ENCODE measurements around the gene UBE2G1.

Gene UBE2G1

DNA sequence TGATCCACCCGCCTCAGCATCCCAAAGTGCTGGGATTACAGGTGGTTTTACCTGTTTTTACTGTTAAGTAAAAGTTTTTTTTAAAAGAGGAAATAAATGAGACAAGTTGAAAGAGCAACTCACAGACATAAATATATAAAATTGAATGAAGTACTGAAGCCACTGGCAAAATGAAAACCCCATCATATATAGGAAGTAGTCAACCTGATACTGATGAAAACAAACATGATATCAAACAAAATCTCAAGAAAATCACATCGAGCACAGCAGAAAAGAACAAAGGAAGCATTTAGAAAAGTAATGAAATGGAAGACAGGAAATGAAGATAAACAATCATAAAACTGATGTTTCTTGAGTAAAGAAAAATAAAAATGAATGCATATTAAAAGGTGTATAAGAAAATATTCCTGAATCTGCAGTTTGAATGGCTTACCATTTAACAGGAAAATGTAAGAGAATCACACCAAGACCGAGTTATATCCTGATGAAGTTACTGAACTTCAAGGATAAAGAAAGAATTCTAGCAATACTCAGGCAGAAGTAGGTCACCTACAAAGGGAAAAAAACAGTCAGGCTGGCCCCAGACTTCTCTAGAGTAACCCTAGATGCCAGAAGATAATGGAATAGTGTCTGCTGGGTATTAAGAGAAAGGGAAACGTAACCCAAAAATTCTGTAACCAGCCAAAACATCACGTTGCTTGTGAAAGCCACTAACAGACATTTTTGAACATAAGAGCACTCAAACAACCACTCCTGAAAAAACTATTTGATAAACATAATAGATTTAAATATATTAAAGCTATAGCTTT is 31.5 kb downstream of the UBE2G1 start:
- TF ChIP-seq RAD21 (IDR thresholded peaks at IDR 0.05; ENCODE audit: low read depth) (no peak), ZBTB7A (IDR thresholded peaks at IDR 0.05; ENCODE audit: low read depth) (no peak), TAF1 (IDR thresholded peaks at IDR 0.05; ENCODE audit: low read depth) (no peak), TCF12 (IDR thresholded peaks at IDR 0.05; ENCODE audit: low read depth) (no peak), TEAD4 (IDR thresholded peaks at IDR 0.05) (no peak), CREB1 (IDR thresholded peaks at IDR 0.05; ENCODE audit: low read depth) (no peak)

DNA sequence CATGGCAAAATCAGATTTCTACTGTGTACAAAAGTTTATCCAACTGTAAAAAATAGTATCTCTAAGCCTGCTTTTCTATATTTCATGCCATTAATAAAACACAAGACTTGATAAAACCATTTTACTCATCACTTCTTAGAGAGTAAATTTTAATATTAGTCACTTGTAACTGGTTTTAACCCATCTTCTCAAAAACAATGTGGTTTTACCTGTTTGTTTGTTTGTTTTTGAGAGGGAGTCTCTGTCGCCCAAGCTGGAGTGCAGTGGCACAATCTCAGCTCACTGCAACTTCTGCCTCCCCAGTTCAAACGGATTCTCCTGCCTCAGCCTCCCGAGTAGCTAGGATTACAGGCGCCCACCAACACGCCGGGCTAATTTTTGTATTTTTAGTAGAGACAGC is 32.1 kb downstream of the UBE2G1 start:
- TF ChIP-seq, protein P1, sequence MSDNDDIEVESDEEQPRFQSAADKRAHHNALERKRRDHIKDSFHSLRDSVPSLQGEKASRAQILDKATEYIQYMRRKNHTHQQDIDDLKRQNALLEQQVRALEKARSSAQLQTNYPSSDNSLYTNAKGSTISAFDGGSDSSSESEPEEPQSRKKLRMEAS (IDR thresholded peaks at IDR 0.05): no peak
- no peak for TF ChIP-seq FOXM1 (IDR thresholded peaks at IDR 0.05; ENCODE audit: borderline replicate concordance, low read depth)
- TF ChIP-seq CEBPB (IDR thresholded peaks at IDR 0.05): no peak
- TF ChIP-seq, protein P2, sequence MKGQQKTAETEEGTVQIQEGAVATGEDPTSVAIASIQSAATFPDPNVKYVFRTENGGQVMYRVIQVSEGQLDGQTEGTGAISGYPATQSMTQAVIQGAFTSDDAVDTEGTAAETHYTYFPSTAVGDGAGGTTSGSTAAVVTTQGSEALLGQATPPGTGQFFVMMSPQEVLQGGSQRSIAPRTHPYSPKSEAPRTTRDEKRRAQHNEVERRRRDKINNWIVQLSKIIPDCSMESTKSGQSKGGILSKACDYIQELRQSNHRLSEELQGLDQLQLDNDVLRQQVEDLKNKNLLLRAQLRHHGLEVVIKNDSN (IDR thresholded peaks at IDR 0.05): no peak
- TF ChIP-seq CREB1 (IDR thresholded peaks at IDR 0.05; ENCODE audit: low read depth): no peak
- TF ChIP-seq TEAD4 (IDR thresholded peaks at IDR 0.05): no peak
- no peak for TF ChIP-seq TAF1 (IDR thresholded peaks at IDR 0.05; ENCODE audit: low read depth)
- no peak for TF ChIP-seq TCF12 (IDR thresholded peaks at IDR 0.05; ENCODE audit: low read depth)
- no peak for TF ChIP-seq EGR1 (IDR thresholded peaks at IDR 0.05)

DNA sequence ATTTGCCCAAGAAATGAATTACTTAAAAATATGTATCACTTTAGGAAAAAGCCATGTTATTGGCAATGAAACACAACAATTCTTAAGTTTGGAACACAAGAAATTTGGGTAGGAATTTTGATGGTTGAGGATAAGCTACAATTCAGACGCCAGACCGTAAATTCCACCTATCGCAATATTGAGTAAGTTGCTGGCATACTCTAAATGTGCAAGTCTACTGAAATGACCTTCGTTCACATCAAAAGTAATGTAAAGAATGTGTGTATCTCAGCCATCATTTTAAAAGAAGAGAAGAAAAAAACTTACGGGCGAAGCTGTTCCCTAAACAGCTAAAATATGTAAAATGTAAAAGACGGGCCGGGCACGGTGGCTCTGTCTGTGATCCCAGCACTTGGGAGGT is 33.4 kb downstream of the UBE2G1 start:
- TF ChIP-seq TCF12 (IDR thresholded peaks at IDR 0.05; ENCODE audit: low read depth) (no peak), ZBTB7A (IDR thresholded peaks at IDR 0.05; ENCODE audit: low read depth) (no peak), FOXM1 (IDR thresholded peaks at IDR 0.05; ENCODE audit: borderline replicate concordance, low read depth) (no peak), YY1 (IDR thresholded peaks at IDR 0.05; ENCODE audit: low read depth) (no peak), EP300 (IDR thresholded peaks at IDR 0.05; ENCODE audit: borderline replicate concordance) (no peak), RAD21 (IDR thresholded peaks at IDR 0.05; ENCODE audit: low read depth) (no peak), NFIC (IDR thresholded peaks at IDR 0.05) (no peak), TEAD4 (IDR thresholded peaks at IDR 0.05) (no peak)
- TF ChIP-seq, protein P1 (IDR thresholded peaks at IDR 0.05): no peak
- TF ChIP-seq, protein P2 (IDR thresholded peaks at IDR 0.05): no peak

DNA sequence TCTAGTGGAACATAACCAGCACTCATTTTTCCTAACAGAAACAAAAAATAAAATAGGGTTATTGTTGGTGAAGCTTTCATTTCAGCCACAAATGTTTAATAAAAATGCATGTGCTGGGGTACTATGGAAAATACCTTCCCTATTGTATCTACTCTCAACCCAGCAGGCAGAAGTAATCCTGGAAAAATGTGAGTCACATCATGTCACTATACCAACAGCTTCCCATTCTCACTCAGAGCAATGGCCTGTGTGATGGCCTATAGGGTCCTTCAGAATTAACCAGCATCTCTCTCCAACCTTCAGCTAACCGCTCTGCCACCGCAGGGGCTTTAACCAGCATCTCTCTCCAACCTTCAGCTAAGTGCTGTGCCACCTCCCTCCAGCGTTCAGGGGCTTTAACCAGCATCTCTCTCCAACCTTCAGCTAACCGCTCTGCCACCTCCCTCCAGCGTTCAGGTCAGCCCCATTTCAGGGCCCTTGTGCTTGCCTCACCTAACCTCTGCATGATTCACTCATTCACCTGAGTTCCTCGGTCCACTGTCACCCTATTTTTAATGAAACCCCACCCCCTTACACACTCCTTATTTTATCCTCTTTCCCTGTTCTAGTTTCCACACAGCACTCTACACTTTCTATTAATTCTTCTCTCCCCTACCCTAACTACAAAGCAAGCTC is 34.0 kb downstream of the UBE2G1 start:
- TF ChIP-seq, protein P3, sequence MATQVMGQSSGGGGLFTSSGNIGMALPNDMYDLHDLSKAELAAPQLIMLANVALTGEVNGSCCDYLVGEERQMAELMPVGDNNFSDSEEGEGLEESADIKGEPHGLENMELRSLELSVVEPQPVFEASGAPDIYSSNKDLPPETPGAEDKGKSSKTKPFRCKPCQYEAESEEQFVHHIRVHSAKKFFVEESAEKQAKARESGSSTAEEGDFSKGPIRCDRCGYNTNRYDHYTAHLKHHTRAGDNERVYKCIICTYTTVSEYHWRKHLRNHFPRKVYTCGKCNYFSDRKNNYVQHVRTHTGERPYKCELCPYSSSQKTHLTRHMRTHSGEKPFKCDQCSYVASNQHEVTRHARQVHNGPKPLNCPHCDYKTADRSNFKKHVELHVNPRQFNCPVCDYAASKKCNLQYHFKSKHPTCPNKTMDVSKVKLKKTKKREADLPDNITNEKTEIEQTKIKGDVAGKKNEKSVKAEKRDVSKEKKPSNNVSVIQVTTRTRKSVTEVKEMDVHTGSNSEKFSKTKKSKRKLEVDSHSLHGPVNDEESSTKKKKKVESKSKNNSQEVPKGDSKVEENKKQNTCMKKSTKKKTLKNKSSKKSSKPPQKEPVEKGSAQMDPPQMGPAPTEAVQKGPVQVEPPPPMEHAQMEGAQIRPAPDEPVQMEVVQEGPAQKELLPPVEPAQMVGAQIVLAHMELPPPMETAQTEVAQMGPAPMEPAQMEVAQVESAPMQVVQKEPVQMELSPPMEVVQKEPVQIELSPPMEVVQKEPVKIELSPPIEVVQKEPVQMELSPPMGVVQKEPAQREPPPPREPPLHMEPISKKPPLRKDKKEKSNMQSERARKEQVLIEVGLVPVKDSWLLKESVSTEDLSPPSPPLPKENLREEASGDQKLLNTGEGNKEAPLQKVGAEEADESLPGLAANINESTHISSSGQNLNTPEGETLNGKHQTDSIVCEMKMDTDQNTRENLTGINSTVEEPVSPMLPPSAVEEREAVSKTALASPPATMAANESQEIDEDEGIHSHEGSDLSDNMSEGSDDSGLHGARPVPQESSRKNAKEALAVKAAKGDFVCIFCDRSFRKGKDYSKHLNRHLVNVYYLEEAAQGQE (IDR thresholded peaks at IDR 0.05; ENCODE audit: low read depth): no peak
- no peak for TF ChIP-seq TAF1 (IDR thresholded peaks at IDR 0.05; ENCODE audit: low read depth)
- no peak for TF ChIP-seq TEAD4 (IDR thresholded peaks at IDR 0.05)
- TF ChIP-seq TCF12 (IDR thresholded peaks at IDR 0.05; ENCODE audit: low read depth): no peak
- TF ChIP-seq EGR1 (IDR thresholded peaks at IDR 0.05): no peak
- TF ChIP-seq, protein P2 (IDR thresholded peaks at IDR 0.05): no peak
- TF ChIP-seq, protein P1 (IDR thresholded peaks at IDR 0.05): no peak
- no peak for TF ChIP-seq NFIC (IDR thresholded peaks at IDR 0.05)
- no peak for TF ChIP-seq CREB1 (IDR thresholded peaks at IDR 0.05; ENCODE audit: low read depth)
- no peak for TF ChIP-seq RAD21 (IDR thresholded peaks at IDR 0.05; ENCODE audit: low read depth)
- TF ChIP-seq EP300 (IDR thresholded peaks at IDR 0.05; ENCODE audit: borderline replicate concordance): no peak
- no peak for TF ChIP-seq ZBTB7A (IDR thresholded peaks at IDR 0.05; ENCODE audit: low read depth)
- TF ChIP-seq CEBPB (IDR thresholded peaks at IDR 0.05): no peak
- TF ChIP-seq FOXM1 (IDR thresholded peaks at IDR 0.05; ENCODE audit: borderline replicate concordance, low read depth): no peak

DNA sequence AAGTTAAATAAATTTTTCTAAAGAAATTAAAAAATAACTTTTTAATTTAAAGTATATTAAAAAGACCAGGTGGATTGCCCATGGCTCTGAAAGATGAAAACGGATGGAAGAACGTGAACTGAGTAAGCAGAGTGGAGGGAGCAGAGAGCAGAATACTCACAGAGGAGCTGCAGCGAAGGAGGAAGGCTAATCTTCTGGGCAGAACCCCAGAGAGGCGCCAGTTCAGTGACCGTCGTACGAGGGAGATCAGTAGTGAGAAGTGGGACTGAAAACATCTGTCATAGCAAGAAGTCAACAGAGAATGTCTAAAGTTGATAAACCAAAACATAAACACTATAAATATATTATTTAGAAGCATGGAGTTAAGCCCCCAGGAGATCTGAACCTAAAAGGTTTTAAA is 34.9 kb downstream of the UBE2G1 start:
- no peak for TF ChIP-seq CEBPB (IDR thresholded peaks at IDR 0.05)
- TF ChIP-seq FOXM1 (IDR thresholded peaks at IDR 0.05; ENCODE audit: borderline replicate concordance, low read depth): no peak
- no peak for TF ChIP-seq EGR1 (IDR thresholded peaks at IDR 0.05)
- TF ChIP-seq TAF1 (IDR thresholded peaks at IDR 0.05; ENCODE audit: low read depth): no peak
- TF ChIP-seq, protein P2 (IDR thresholded peaks at IDR 0.05): no peak
- TF ChIP-seq CREB1 (IDR thresholded peaks at IDR 0.05; ENCODE audit: low read depth): no peak
- no peak for TF ChIP-seq YY1 (IDR thresholded peaks at IDR 0.05; ENCODE audit: low read depth)
- no peak for TF ChIP-seq EP300 (IDR thresholded peaks at IDR 0.05; ENCODE audit: borderline replicate concordance)
- TF ChIP-seq NFIC (IDR thresholded peaks at IDR 0.05): no peak
- TF ChIP-seq RAD21 (IDR thresholded peaks at IDR 0.05; ENCODE audit: low read depth): no peak
- no peak for TF ChIP-seq ZBTB7A (IDR thresholded peaks at IDR 0.05; ENCODE audit: low read depth)
- TF ChIP-seq TEAD4 (IDR thresholded peaks at IDR 0.05): no peak
- TF ChIP-seq, protein P3 (IDR thresholded peaks at IDR 0.05; ENCODE audit: low read depth): no peak
- TF ChIP-seq TCF12 (IDR thresholded peaks at IDR 0.05; ENCODE audit: low read depth): no peak
- TF ChIP-seq, protein P1 (IDR thresholded peaks at IDR 0.05): no peak
